Stomach smooth muscle (tissue), 2 donors: Measurements from ENCODE around the gene GABRG2.
"Not testable (repeated sequence)": the region's sequence is repeated elsewhere in the genome, so short reads cannot be mapped to it uniquely, and the experiment has no call there.

Experiments
- H3K27ac ChIP-seq: one replicate; pipeline ENCODE4 v1.7.0; 2013; ENCODE audit warnings: mild to moderate bottlenecking, low read length, inconsistent platforms
- H3K27me3 ChIP-seq, 2 donors: one replicate each; pipeline ENCODE4 v1.7.0; 2013; ENCODE audit warnings: low read length in 2 of 2; ENCODE audit not compliant: insufficient read depth in 2 of 2, control insufficient read depth in 1 of 2
- H3K36me3 ChIP-seq, 2 donors: one replicate each; pipeline ENCODE4 v1.7.0; 2013; ENCODE audit warnings: low read length in 2 of 2; ENCODE audit not compliant: control insufficient read depth in 2 of 2, insufficient read depth in 2 of 2
- H3K4me1 ChIP-seq: one replicate; pipeline ENCODE4 v1.7.0; 2013; ENCODE audit warnings: low read length; ENCODE audit not compliant: control insufficient read depth, insufficient read depth
- H3K4me3 ChIP-seq, 2 donors: one replicate each; pipeline ENCODE4 v1.7.0; 2013; ENCODE audit warnings: low read length in 2 of 2
- H3K9ac ChIP-seq, 2 donors: one replicate each; pipeline ENCODE4 v1.7.0; 2013; ENCODE audit warnings: low read length in 2 of 2, mild to moderate bottlenecking in 1 of 2
- H3K9me3 ChIP-seq, 2 donors: one replicate each; pipeline ENCODE4 v1.7.0; 2013; ENCODE audit warnings: low read length in 2 of 2; ENCODE audit not compliant: control insufficient read depth in 2 of 2
- donor health status: healthy.
- donor health status: Pancreatic carcinoma.

Gene GABRG2

DNA sequence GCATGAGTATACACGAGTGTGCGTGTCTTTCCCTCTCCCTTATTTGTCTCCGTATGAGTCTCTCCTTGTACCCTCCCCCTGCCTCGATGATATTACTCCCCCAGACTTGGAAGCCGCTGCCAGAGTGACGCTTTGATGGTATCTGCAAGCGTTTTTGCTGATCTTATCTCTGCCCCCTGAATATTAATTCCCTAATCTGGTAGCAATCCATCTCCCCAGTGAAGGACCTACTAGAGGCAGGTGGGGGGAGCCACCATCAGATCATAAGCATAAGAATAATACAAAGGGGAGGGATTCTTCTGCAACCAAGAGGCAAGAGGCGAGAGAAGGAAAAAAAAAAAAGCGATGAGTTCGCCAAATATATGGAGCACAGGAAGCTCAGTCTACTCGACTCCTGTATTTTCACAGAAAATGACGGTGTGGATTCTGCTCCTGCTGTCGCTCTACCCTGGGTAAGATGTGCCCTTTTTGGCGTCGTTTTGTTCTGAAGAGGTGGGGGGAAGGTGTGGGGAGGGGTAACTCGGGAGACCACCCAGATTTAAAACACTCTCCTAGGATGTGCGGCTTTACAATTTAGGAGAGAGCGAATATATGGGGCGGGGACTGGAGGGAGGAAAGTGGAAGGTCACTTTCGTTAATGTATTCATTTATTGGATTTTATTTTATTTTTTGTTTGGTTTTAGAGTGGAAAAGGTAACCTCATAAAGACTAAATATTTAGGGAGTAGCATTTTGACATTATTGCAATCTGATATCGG lies at the start of gene GABRG2:
Gene GABRG2, plus strand, starts transcription at position 119 of the 757 bp plus-strand sequence. Its CDS starts 227 bp downstream, at position 346.
- Histone ChIP-seq H3K4me3 (no peak within 1 kb of the TSS), H3K27me3 (peaks cover 4 to 12% of the 10 kb centered on the region in 2 donors), H3K36me3 (no peaks in the 10 kb centered on the region), H3K27ac (no peak within 1 kb of the TSS), H3K4me1 (no peaks in the 10 kb centered on the region), H3K9ac (no peak within 1 kb of the TSS), H3K9me3 (no peaks in the 10 kb centered on the region)

GRCh38 chr5:162025312-162025711 lies 42.3 kb upstream of the GABRG2 start:
- Histone ChIP-seq H3K27ac (no peak overlapping the region), H3K4me1 (no peaks in the 10 kb centered on the region), H3K4me3 (no peak overlapping the region), H3K9me3 (peaks cover 0 to 2% of the 10 kb centered on the region in 2 donors), H3K27me3 (no peaks in the 10 kb centered on the region), H3K36me3 (no peaks in the 10 kb centered on the region), H3K9ac (no peak overlapping the region)

- Histone ChIP-seq H3K4me1 (no peaks in the 10 kb centered on the region), H3K27ac (no peak overlapping the region), H3K36me3 (no peaks in the 10 kb centered on the region), H3K4me3 (no peak overlapping the region), H3K9ac (no peak overlapping the region), H3K9me3 (peaks cover 0 to 2% of the 10 kb centered on the region in 2 donors), H3K27me3 (no peaks in the 10 kb centered on the region)
Measured at GRCh38 chr5:162026803-162027202, 40.8 kb upstream of the GABRG2 start.

DNA sequence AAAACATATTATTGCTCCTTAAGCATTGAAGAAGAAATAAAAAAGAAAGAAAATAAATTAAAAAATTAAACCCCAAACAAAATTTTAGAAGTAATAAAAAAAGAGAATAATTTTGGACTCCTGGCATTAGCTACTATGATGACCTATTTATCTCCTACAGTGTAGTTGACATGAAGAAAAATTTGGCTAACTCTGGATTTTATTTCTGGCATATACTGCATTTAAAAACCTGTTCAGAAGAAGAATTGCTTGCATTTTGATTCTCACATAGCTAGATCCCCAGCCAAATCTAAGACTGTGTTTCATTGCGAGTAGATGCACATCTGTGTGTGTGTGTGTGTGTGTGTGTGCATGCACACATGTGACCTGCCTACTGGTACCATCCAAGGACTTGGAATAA lies 30.1 kb upstream of the GABRG2 start:
- H3K9ac ChIP-seq = no peak overlapping the region
- H3K9me3 ChIP-seq = no peaks in the 10 kb centered on the region
- H3K4me3 ChIP-seq = no peak overlapping the region
- no peak overlapping the region for H3K27ac ChIP-seq
- no peaks in the 10 kb centered on the region for H3K27me3 ChIP-seq
- H3K36me3 ChIP-seq = no peaks in the 10 kb centered on the region
- no peaks in the 10 kb centered on the region for H3K4me1 ChIP-seq

DNA sequence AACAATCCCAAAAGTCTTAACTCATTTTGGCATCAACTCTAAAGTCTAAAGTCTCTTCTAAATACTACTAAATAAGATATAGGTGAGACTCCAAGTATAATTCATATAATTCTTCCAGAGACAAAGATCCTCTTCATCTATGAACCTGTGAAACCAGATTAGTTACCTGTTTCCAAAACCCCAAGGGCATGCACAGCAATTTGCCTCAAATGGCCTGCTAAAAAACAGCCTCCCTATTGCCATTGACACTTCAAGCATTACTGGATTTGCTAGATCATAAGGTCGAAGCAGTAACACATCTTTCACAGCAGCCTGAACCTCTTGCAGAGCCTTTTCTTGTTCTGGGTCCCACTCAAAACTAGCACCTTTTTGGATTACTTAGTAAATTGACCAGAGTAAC lies 20.3 kb upstream of the GABRG2 start:
- Histone ChIP-seq H3K9ac (no peak overlapping the region), H3K27ac (no peak overlapping the region), H3K4me1 (no peaks in the 10 kb centered on the region), H3K9me3 (no peaks in the 10 kb centered on the region), H3K4me3 (no peak overlapping the region), H3K36me3 (no peaks in the 10 kb centered on the region), H3K27me3 (no peaks in the 10 kb centered on the region)

- no peaks in the 10 kb centered on the region for H3K36me3 ChIP-seq
- H3K27me3 ChIP-seq = no peaks in the 10 kb centered on the region
- H3K4me1 ChIP-seq = no peaks in the 10 kb centered on the region
- no peaks in the 10 kb centered on the region for H3K9me3 ChIP-seq
- no peak overlapping the region for H3K4me3 ChIP-seq
- no peak overlapping the region for H3K27ac ChIP-seq
- H3K9ac ChIP-seq = no peak overlapping the region
Measured at GRCh38 chr5:162052676-162053075, 14.9 kb upstream of the GABRG2 start.

DNA sequence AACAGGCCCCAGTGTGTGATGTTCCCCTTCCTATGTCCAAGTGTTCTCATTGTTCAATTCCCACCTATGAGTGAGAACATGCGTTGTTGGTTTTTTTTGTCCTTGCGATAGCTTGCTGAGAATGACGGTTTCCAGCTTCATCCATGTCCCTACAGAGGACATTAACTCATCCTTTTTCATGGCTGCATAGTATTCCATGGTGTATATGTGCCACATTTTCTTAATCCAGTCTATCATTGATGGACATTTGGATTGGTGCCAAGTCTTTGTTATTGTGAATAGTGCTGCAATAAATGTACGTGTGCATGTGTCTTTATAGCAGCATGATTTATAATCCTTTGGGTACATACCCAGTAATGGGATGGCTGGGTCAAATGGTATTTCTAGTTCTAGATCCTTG lies 12.5 kb upstream of the GABRG2 start:
- not testable (repeated sequence) for H3K27me3 ChIP-seq, H3K27ac ChIP-seq, H3K4me1 ChIP-seq, H3K36me3 ChIP-seq, H3K9ac ChIP-seq, H3K9me3 ChIP-seq, H3K4me3 ChIP-seq

- H3K4me1 ChIP-seq = no peaks in the 10 kb centered on the region
- H3K27ac ChIP-seq = no peak overlapping the region
- H3K9me3 ChIP-seq = no peaks in the 10 kb centered on the region
- H3K4me3 ChIP-seq = no peak overlapping the region
- no peak overlapping the region for H3K9ac ChIP-seq
- H3K36me3 ChIP-seq = no peaks in the 10 kb centered on the region
- H3K27me3 ChIP-seq = peaks cover 4 to 12% of the 10 kb centered on the region in 2 donors
Measured at GRCh38 chr5:162067162-162067561, 411 bp upstream of the GABRG2 start.

DNA sequence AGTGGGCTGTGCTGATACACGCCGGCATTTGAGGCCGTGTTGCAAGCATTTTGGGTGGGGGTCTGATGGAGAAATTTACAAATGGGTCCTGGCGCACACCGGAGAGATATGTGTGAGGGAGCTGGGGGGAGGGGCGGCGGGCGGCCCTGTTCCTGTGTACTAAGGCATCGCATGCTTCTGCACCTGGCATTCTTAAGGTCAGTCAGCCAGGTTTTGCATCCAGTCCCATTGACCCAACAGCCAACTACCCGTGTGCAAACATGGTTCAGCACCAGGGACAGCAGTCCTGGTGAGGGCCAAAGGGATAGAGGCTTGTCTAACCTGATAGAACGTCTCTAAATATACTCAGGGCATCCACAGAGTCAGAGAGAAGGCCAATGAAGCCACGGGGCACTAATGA lies 839 bp downstream of the GABRG2 start:
- no peaks in the 10 kb centered on the region for H3K9me3 ChIP-seq
- no peaks in the 10 kb centered on the region for H3K36me3 ChIP-seq
- H3K27ac ChIP-seq = no peak overlapping the region
- no peak overlapping the region for H3K9ac ChIP-seq
- peaks cover 4 to 12% of the 10 kb centered on the region in 2 donors for H3K27me3 ChIP-seq
- H3K4me1 ChIP-seq = no peaks in the 10 kb centered on the region
- H3K4me3 ChIP-seq = no peak overlapping the region

DNA sequence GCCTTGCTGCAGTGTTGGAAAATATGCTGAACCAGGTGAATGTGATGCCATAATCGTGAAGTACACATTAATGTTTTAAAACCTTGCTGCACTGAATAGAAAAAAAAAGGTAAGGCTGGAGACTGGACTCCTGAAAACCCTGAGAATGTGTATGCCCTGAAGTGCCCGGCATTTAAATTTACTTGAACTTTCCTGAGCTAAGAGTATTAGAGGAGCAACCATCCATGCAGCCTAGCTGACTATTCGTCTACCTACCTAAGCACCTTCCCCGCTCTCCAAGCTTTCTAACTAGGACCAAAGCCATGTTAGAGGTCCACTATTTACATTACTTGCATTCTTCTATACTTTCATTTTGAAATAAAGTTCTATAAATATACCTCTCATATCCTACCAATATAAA lies 1.4 kb downstream of the GABRG2 start:
- H3K4me3 ChIP-seq = no peak overlapping the region
- H3K27ac ChIP-seq = no peak overlapping the region
- H3K36me3 ChIP-seq = no peaks in the 10 kb centered on the region
- peaks cover 4 to 12% of the 10 kb centered on the region in 2 donors for H3K27me3 ChIP-seq
- H3K4me1 ChIP-seq = no peaks in the 10 kb centered on the region
- H3K9me3 ChIP-seq = no peaks in the 10 kb centered on the region
- no peak overlapping the region for H3K9ac ChIP-seq

DNA sequence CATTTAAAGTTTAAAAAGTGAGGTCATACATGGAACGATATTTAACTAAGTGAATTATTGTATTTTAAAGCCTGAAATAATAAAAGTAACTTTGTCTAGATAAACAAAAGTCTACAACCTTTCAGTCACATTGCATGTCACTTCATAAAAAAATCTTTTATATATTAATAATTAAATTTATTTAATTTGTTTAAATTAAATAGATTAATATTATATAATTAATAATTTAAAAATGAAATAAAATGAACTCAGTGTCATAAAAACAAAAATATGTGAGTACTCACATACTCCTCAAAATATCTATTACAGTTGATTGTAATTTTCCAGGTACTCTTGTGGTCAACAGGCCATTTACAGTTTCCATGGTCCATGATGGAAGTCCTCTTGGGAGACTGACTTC lies 11.2 kb downstream of the GABRG2 start:
- no peak overlapping the region for H3K27ac ChIP-seq
- H3K4me3 ChIP-seq = no peak overlapping the region
- H3K27me3 ChIP-seq = no peaks in the 10 kb centered on the region
- no peaks in the 10 kb centered on the region for H3K36me3 ChIP-seq
- no peaks in the 10 kb centered on the region for H3K9me3 ChIP-seq
- H3K4me1 ChIP-seq = no peaks in the 10 kb centered on the region
- H3K9ac ChIP-seq = no peak overlapping the region
